Measurements from ENCODE around the gene PELI1. TPM values are rescaled to one million over a fixed set of nuclear protein-coding genes. Genes with fewer than 3 reads are reported as not detected.
"Not testable (repeated sequence)": the region's sequence is repeated elsewhere in the genome, so short reads cannot be mapped to it uniquely, and the experiment has no call there.

The PELI1 gene
- total and polyA plus RNA-seq, 2 donors (not counting 3 experiments of a cell fraction or from before 2014, with no cell fraction given) = 14.2 to 30.9 TPM

DNA sequence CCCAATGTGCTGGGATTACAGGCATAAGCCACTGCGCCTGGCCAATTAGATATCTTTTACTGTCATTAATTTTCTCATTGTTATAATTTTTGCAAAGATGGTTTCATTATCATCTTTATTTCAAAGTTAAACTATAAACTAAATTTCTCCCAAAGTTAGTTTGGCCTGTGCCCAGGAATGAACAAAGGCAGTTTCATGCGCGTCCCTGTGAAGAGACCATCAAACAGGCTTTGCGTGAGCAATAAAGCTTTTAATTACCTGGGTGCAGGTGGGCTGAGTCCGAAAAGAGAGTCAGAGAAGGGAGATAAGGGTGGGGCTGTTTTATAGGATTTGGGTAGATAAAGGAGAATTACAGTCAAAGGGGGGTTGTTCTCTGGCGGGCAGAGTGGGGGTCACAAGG, 69.6 kb downstream of the PELI1 start:
- H3K79me2 ChIP-seq (ENCODE audit: control insufficient read depth, insufficient read depth, low read length); CTCF ChIA-PET; DNase-seq (ENCODE audit: low read depth, low spot score); POLR2A ChIA-PET; H3K9ac ChIP-seq (replicated peaks; ENCODE audit: extremely low read depth, insufficient read depth, low read length); H4K20me1 ChIP-seq (replicated peaks; ENCODE audit: control insufficient read depth, extremely low read depth, insufficient read depth, low read length); H3K4me1 ChIP-seq (ENCODE audit: control insufficient read depth, extremely low read depth, insufficient read depth, low read length); H2AFZ ChIP-seq (ENCODE audit: low read depth, low read length); dilution Hi-C loops (cut with MboI; ENCODE audit: extremely low pct_ligation_motif_present, low sequenced_read_pairs); FAIRE-seq; H3K36me3 ChIP-seq (ENCODE audit: control insufficient read depth in 2 of 2, extremely low read depth in 1 of 2, insufficient read depth in 2 of 2, low read length in 2 of 2); H3K4me2 ChIP-seq (ENCODE audit: insufficient read depth, low read length); H3K27me3 ChIP-seq (ENCODE audit: control insufficient read depth in 2 of 2, insufficient read depth in 2 of 2, low read length in 2 of 2); BruUV-seq (replicated peaks); H3K27ac ChIP-seq (ENCODE audit: insufficient read depth, low read depth, low read length); H3K9me1 ChIP-seq (replicated peaks; ENCODE audit: control insufficient read depth, extremely low read depth, insufficient read depth, low read length); H3K4me3 ChIP-seq (replicated peaks in 1 of 3; ENCODE audit: insufficient read depth in 1 of 3, low read depth in 1 of 3, low read length in 3 of 3); intact Hi-C loops (cut with micrococcal nuclease); H3K9me3 ChIP-seq (replicated peaks; ENCODE audit: control insufficient read depth, insufficient read depth, low read length): not testable (repeated sequence)

DNA sequence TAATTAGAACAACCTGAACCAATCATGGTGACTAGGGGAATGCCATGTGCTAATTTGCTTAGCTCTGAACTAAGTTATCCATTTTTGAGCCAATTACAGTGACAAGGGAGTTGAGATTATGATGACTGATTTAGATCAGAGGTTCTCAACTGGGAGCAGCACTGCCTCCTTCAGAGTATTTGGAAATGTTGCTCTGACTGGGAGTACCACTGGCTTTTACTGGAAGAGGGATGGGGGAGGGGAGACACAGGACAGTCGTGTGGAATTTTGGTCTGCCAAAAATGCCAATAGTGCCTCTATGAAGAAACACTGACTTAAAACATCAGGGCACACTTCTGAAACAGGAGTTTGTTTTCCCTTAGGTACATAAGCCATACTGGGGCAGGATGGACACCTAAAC, 76.9 kb downstream of the PELI1 start:
- POLR2A ChIA-PET = no interaction called here
- no peaks in the 10 kb centered on the region for H3K79me2 ChIP-seq (ENCODE audit: control insufficient read depth, insufficient read depth, low read length)
- CTCF ChIA-PET = no interaction called here
- no peaks in the 10 kb centered on the region for H3K27me3 ChIP-seq (ENCODE audit: control insufficient read depth in 2 of 2, insufficient read depth in 2 of 2, low read length in 2 of 2)
- no peak overlapping the region for H3K4me3 ChIP-seq (replicated peaks in 1 of 3; ENCODE audit: insufficient read depth in 1 of 3, low read depth in 1 of 3, low read length in 3 of 3)
- no peak overlapping the region for H3K9ac ChIP-seq (replicated peaks; ENCODE audit: extremely low read depth, insufficient read depth, low read length)
- no peaks in the 10 kb centered on the region for H3K36me3 ChIP-seq (ENCODE audit: control insufficient read depth in 2 of 2, extremely low read depth in 1 of 2, insufficient read depth in 2 of 2, low read length in 2 of 2)
- dilution Hi-C loops (cut with MboI; ENCODE audit: extremely low pct_ligation_motif_present, low sequenced_read_pairs) (no loop called here), intact Hi-C loops (cut with micrococcal nuclease) (no loop called here)
- DNase-seq (ENCODE audit: low read depth, low spot score) = no peak
- no peaks in the 10 kb centered on the region for H4K20me1 ChIP-seq (replicated peaks; ENCODE audit: control insufficient read depth, extremely low read depth, insufficient read depth, low read length)
- H3K4me1 ChIP-seq (ENCODE audit: control insufficient read depth, extremely low read depth, insufficient read depth, low read length) = peaks cover 24% of the 10 kb centered on the region
- H2AFZ ChIP-seq (ENCODE audit: low read depth, low read length) = no peak overlapping the region
- no peaks in the 10 kb centered on the region for H3K9me1 ChIP-seq (replicated peaks; ENCODE audit: control insufficient read depth, extremely low read depth, insufficient read depth, low read length)
- no peak for TF ChIP-seq MYC (IDR thresholded peaks at IDR 0.05; ENCODE audit: low read depth, low read length)
- TF ChIP-seq, protein P1, sequence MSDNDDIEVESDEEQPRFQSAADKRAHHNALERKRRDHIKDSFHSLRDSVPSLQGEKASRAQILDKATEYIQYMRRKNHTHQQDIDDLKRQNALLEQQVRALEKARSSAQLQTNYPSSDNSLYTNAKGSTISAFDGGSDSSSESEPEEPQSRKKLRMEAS (IDR thresholded peaks at IDR 0.05; ENCODE audit: insufficient read depth, insufficient read length) = no peak
- no peak overlapping the region for H3K27ac ChIP-seq (ENCODE audit: insufficient read depth, low read depth, low read length)
- BruUV-seq (replicated peaks) = no TSS peak
- H3K9me3 ChIP-seq (replicated peaks; ENCODE audit: control insufficient read depth, insufficient read depth, low read length) = no peaks in the 10 kb centered on the region
- no peak for FAIRE-seq
- no peak overlapping the region for H3K4me2 ChIP-seq (ENCODE audit: insufficient read depth, low read length)
